Measurements from ENCODE around the gene TBC1D16.

The TBC1D16 gene

GRCh38 chr17:79937391-79938335 is 98.0 kb downstream of the TBC1D16 start:
- DNase-seq, result no peak

GRCh38 chr17:79936641-79937381 is 98.9 kb downstream of the TBC1D16 start:
- DNase-seq, result peak in 1 of 4 experiments; percentile 37

GRCh38 chr17:79936050-79936449 is 99.6 kb downstream of the TBC1D16 start:
- DNase-seq, result no peak

GRCh38 chr17:79935197-79935885 is 100.3 kb downstream of the TBC1D16 start:
- DNase-seq, result no peak

- DNase-seq, result no peak
Measured at GRCh38 chr17:79934653-79934970, 101.1 kb downstream of the TBC1D16 start.

GRCh38 chr17:79933863-79934652 is 101.6 kb downstream of the TBC1D16 start:
- DNase-seq, result peak; percentile 69 to 81 (median 76)

GRCh38 chr17:79932451-79933306 is 103.0 kb downstream of the TBC1D16 start:
- no peak for DNase-seq

GRCh38 chr17:79931817-79932309 is 103.8 kb downstream of the TBC1D16 start:
- no peak for DNase-seq

GRCh38 chr17:79930877-79931816 is 104.5 kb downstream of the TBC1D16 start:
- no peak for DNase-seq

GRCh38 chr17:79930062-79930876 is 105.4 kb downstream of the TBC1D16 start:
- no peak for DNase-seq

GRCh38 chr17:79929257-79930061 is 106.2 kb downstream of the TBC1D16 start:
- DNase-seq, result no peak

GRCh38 chr17:79928502-79929256 is 107.0 kb downstream of the TBC1D16 start:
- DNase-seq, result no peak

- no peak for DNase-seq
Measured at GRCh38 chr17:79927688-79928501, 107.8 kb downstream of the TBC1D16 start.

GRCh38 chr17:79927136-79927661 is 108.5 kb downstream of the TBC1D16 start:
- DNase-seq, result no peak

- no peak for DNase-seq
Measured at GRCh38 chr17:79926605-79927135, 109.0 kb downstream of the TBC1D16 start.

- no peak for DNase-seq
Measured at GRCh38 chr17:79926142-79926604, 109.5 kb downstream of the TBC1D16 start.
